SK-N-SH (cell line): ENCODE measurements around the gene NGB. TPM values are rescaled to one million over a fixed set of nuclear protein-coding genes. Genes with fewer than 3 reads are reported as not detected.

Experiments
- CTCF ChIA-PET: fragments of 300-600, 350-600 bp; formaldehyde crosslinking; extraction: SDS; loops from one replicate; lab custom pipeline; 2021; lab: Yijun Ruan, JAX
- POLR2A ChIA-PET: fragments of 350-600 bp; sonication (Branson Sonifier 250); formaldehyde crosslinking; extraction: SDS; loops from one replicate; lab custom pipeline; 2020; ENCODE audit warnings: antibody characterized with exemption, inconsistent platforms; lab: Yijun Ruan, JAX
- DNase-seq: peaks from one replicate; pipeline ENCODE4 v3.0.0; 2012
- H2AFZ ChIP-seq: fragments of 200-600 bp; sonication (generic); 2 replicates; pipeline ENCODE4 v1.8.1; 2016; ENCODE audit warnings: antibody characterized with exemption, mild to moderate bottlenecking, low read depth
- H3F3A ChIP-seq: fragments of 200-600 bp; sonication (generic); replicated peaks from 2 replicates; pipeline ENCODE3; 2016; ENCODE audit warnings: antibody characterized with exemption, mild to moderate bottlenecking; ENCODE audit not compliant: insufficient read depth
- H3K27ac ChIP-seq, 2 experiments: fragments of 200-500 bp in 1 of 2; fragments of 200-600 bp in 1 of 2; sonication (Bioruptor generic) in 1 of 2; sonication (generic), shearing (Covaris generic) in 1 of 2; 2 replicates each; pipeline versions ENCODE4 v1.5.1 to v1.6.1; 2014 to 2016; ENCODE audit warnings: low read depth in 2 of 2, inconsistent platforms in 1 of 2, low read length in 1 of 2, mild to moderate bottlenecking in 1 of 2, mixed read lengths in 1 of 2
- H3K27me3 ChIP-seq: fragments of 200-600 bp; sonication (generic), shearing (Covaris generic); 2 replicates; pipeline ENCODE4 v1.6.1; 2016; ENCODE audit warnings: mixed run types; ENCODE audit not compliant: insufficient read depth
- H3K36me3 ChIP-seq, 2 experiments: fragments of 200-500 bp in 1 of 2; fragments of 200-600 bp in 1 of 2; sonication (Bioruptor generic) in 1 of 2; sonication (generic) in 1 of 2; replicated peaks in 1 of 2; 2 replicates each; pipeline versions ENCODE3 to v1.5.1; 2014 to 2016; ENCODE audit warnings: low read length in 1 of 2, mild to moderate bottlenecking in 1 of 2; ENCODE audit not compliant: insufficient read depth in 2 of 2, control insufficient read depth in 1 of 2
- H3K4me1 ChIP-seq, 2 experiments: fragments of 200-500 bp in 1 of 2; fragments of 200-600 bp in 1 of 2; sonication (Bioruptor generic) in 1 of 2; sonication (generic), shearing (Covaris generic) in 1 of 2; 2 replicates each; pipeline versions ENCODE4 v1.5.1 to v1.6.1; 2014 to 2016; ENCODE audit warnings: low read depth in 1 of 2, low read length in 1 of 2, mixed run types in 1 of 2; ENCODE audit not compliant: insufficient read depth in 2 of 2, control insufficient read depth in 1 of 2
- H3K4me2 ChIP-seq: fragments of 200-600 bp; sonication (generic), shearing (Covaris generic); 2 replicates; pipeline ENCODE4 v1.6.1; 2017; ENCODE audit warnings: mixed run types
- H3K4me3 ChIP-seq, 2 experiments: fragments of 200-500 bp in 1 of 2; fragments of 200-600 bp in 1 of 2; sonication (Bioruptor generic) in 1 of 2; sonication (generic), shearing (Covaris generic) in 1 of 2; 2 replicates each; pipeline versions ENCODE4 v1.5.1 to v1.8.1; 2014 to 2016; ENCODE audit warnings: low read depth in 2 of 2, inconsistent platforms in 1 of 2, low read length in 1 of 2, mild to moderate bottlenecking in 1 of 2, mixed read lengths in 1 of 2, moderate library complexity in 1 of 2
- H3K79me2 ChIP-seq: fragments of 200-600 bp; sonication (generic); 2 replicates; pipeline ENCODE4 v1.8.1; 2017; ENCODE audit warnings: mild to moderate bottlenecking; ENCODE audit not compliant: insufficient read depth
- H3K9ac ChIP-seq: fragments of 200-600 bp; sonication (generic); 2 replicates; pipeline ENCODE4 v1.6.1; 2017; ENCODE audit warnings: mixed run types
- H3K9me2 ChIP-seq: fragments of 200-600 bp; sonication (generic); 2 replicates; pipeline ENCODE4 v1.6.1; 2017; ENCODE audit warnings: mixed run types
- H3K9me3 ChIP-seq: fragments of 200-600 bp; sonication (generic); 2 replicates; pipeline ENCODE4 v1.6.1; 2017; ENCODE audit warnings: mixed run types, mild to moderate bottlenecking, moderate library complexity
- H4K20me1 ChIP-seq: fragments of 200-600 bp; sonication (generic); 2 replicates; pipeline ENCODE4 v1.6.1; 2017; ENCODE audit warnings: mild to moderate bottlenecking, mixed run types; ENCODE audit not compliant: insufficient read depth
- CHD2 ChIP-seq: fragments of 150-350 bp; IDR thresholded peaks from 2 replicates; pipeline ENCODE4 v1.6.1; 2018; ENCODE audit warnings: low read length; ENCODE audit not compliant: partially characterized antibody
- CTCF ChIP-seq: fragments of 200-600 bp; sonication (generic); IDR thresholded peaks from 2 replicates; pipeline ENCODE4 v1.6.1; 2017; ENCODE audit warnings: antibody characterized with exemption, mild to moderate bottlenecking, moderate library complexity
- EP300 ChIP-seq, 2 experiments: IDR thresholded peaks; 2 replicates each; pipeline versions ENCODE4 v1.4.0 to v1.6.1; 2012; ENCODE audit warnings: borderline replicate concordance in 1 of 2, low read depth in 1 of 2, low read length in 1 of 2
- FOXJ3 ChIP-seq: sonication (generic); formaldehyde crosslinking; IDR thresholded peaks from 2 replicates; pipeline ENCODE4 v1.5.1; 2020; ENCODE audit warnings: mild to moderate bottlenecking, missing genetic modification reagents
- FOXM1 ChIP-seq: IDR thresholded peaks from 2 replicates; pipeline ENCODE4 v1.4.0; 2012; ENCODE audit warnings: low read depth, mild to moderate bottlenecking
- GABPA ChIP-seq: IDR thresholded peaks from 2 replicates; pipeline ENCODE4 v1.4.0; 2012; ENCODE audit warnings: low read depth, mild to moderate bottlenecking
- GATA2 ChIP-seq: sonication (generic); formaldehyde crosslinking; IDR thresholded peaks from 2 replicates; pipeline ENCODE4 v1.5.0; 2020; ENCODE audit warnings: mild to moderate bottlenecking, missing genetic modification reagents
- JUND ChIP-seq: IDR thresholded peaks from 2 replicates; pipeline ENCODE4 v1.4.0; 2012
- MXI1 ChIP-seq: IDR thresholded peaks from 2 replicates; pipeline ENCODE4 v1.6.1; 2012; ENCODE audit warnings: mild to moderate bottlenecking, low read depth, low read length, improper control_type of control experiment
- NFIC ChIP-seq: IDR thresholded peaks from 2 replicates; pipeline ENCODE4 v1.4.0; 2012; ENCODE audit warnings: borderline replicate concordance
- NRF1 ChIP-seq: IDR thresholded peaks from 2 replicates; pipeline ENCODE4 v1.6.1; 2012; ENCODE audit warnings: low read depth, mild to moderate bottlenecking, low read length
- PBX3 ChIP-seq: IDR thresholded peaks from 2 replicates; pipeline ENCODE4; 2012
- POLR2AphosphoS5 ChIP-seq: IDR thresholded peaks from 2 replicates; pipeline ENCODE4 v1.6.1; 2012; ENCODE audit warnings: low read depth, low read length
- RAD21 ChIP-seq: IDR thresholded peaks from 2 replicates; pipeline ENCODE4 v1.6.1; 2012; ENCODE audit warnings: mild to moderate bottlenecking, low read length
- RCOR1 ChIP-seq: fragments of 150-350 bp; IDR thresholded peaks from 2 replicates; pipeline ENCODE4 v1.6.1; 2017; ENCODE audit warnings: antibody characterized with exemption, low read length
- RXRA ChIP-seq: IDR thresholded peaks from 2 replicates; pipeline ENCODE4 v1.4.0; 2012; ENCODE audit warnings: low read depth, mild to moderate bottlenecking, borderline replicate concordance
- SMC3 ChIP-seq: IDR thresholded peaks from 2 replicates; pipeline ENCODE4 v1.6.1; 2012; ENCODE audit warnings: low read depth, low read length, improper control_type of control experiment
- TAF1 ChIP-seq: IDR thresholded peaks from 2 replicates; pipeline ENCODE4 v1.6.1; 2012; ENCODE audit warnings: low read depth, mild to moderate bottlenecking, low read length, moderate library complexity, borderline replicate concordance
- TCF12 ChIP-seq: IDR thresholded peaks from 2 replicates; pipeline ENCODE4 v1.4.0; 2012
- TEAD4 ChIP-seq: IDR thresholded peaks from 2 replicates; pipeline ENCODE4 v1.4.0; 2012; ENCODE audit warnings: mild to moderate bottlenecking, borderline replicate concordance; ENCODE audit not compliant: insufficient read depth
- USF2 ChIP-seq: fragments of 150-350 bp; IDR thresholded peaks from 2 replicates; pipeline ENCODE4 v1.6.1; 2017; ENCODE audit warnings: antibody characterized with exemption, low read length, low read depth, borderline replicate concordance
- YY1 ChIP-seq: IDR thresholded peaks from 2 replicates; pipeline ENCODE4 v1.4.0; 2012; ENCODE audit warnings: low read depth, mild to moderate bottlenecking
- ZBTB33 ChIP-seq: IDR thresholded peaks from 2 replicates; pipeline ENCODE4 v1.4.0; 2012; ENCODE audit warnings: low read depth, borderline replicate concordance
- WGBS: methylation state at CpG from one replicate; pipeline ENCODE4 v1.1.6; 2017; ENCODE audit warnings: low lambda C conversion rate; 5-methylcytosine and 5-hydroxymethylcytosine counted together
- polyA plus RNA-seq, 3 experiments: library from polyadenylated mRNA; depleted of rRNA; stranded (reverse); fragments of >200 nt; gene quantifications; 2 replicates each; pipeline ENCODE4 v1.2.3, GENCODE V29; 2012

NGB gene
- polyA plus RNA-seq, 1 of the 3 experiments (the other 2 are of a cell fraction): not detected

GRCh38 chr14:77219591-77219990, 51.4 kb downstream of the NGB start:
- Histone ChIP-seq H4K20me1 (no peaks in the 10 kb centered on the region), H3K9ac (no peak overlapping the region), H3K27me3 (no peaks in the 10 kb centered on the region), H3F3A (no peaks in the 10 kb centered on the region), H3K9me2 (no peaks in the 10 kb centered on the region), H3K9me3 (no peaks in the 10 kb centered on the region), H3K4me2 (no peak overlapping the region), H3K36me3 (no peaks in the 10 kb centered on the region), H3K4me3 (no peak overlapping the region), H3K4me1 (peaks cover 0 to 9% of the 10 kb centered on the region in 2 experiments; a peak in 1 of 4 replicates), H2AFZ (no peak overlapping the region), H3K79me2 (no peaks in the 10 kb centered on the region), H3K27ac (no peak overlapping the region; a peak in 1 of 4 replicates)
- POLR2A ChIA-PET: no interaction called here
- TF ChIP-seq TAF1 (no peak), FOXM1 (no peak), YY1 (no peak), RAD21 (no peak), POLR2AphosphoS5 (no peak), CHD2 (no peak), GATA2 (CRISPR knock-in tag) (no peak), MXI1 (no peak), USF2 (no peak), EP300 (IDR thresholded peaks at IDR 0.05; ENCODE audit: borderline replicate concordance in 1 of 2, low read depth in 1 of 2, low read length in 1 of 2) (no peak), JUND (no peak), GABPA (no peak)
- WGBS: 43% methylated on average over 5 of the region's 10 CpGs
- CTCF ChIA-PET: interaction anchor here (0.6 to 2.6 kb wide), 3 partner anchors 69 to 79 kb away, joined by 3 to 7 read pairs (median 3); partner anchors contain the start of gene ZDHHC22
- DNase-seq: no peak

- no peak for TF ChIP-seq GATA2 (CRISPR knock-in tag)
- no peak for TF ChIP-seq TAF1
- no peak for TF ChIP-seq TCF12
- no peak for TF ChIP-seq PBX3
- TF ChIP-seq SMC3: no peak
- no peak for TF ChIP-seq NFIC
- TF ChIP-seq JUND: no peak
- no peak for TF ChIP-seq RXRA
- TF ChIP-seq RCOR1: no peak
- TF ChIP-seq ZBTB33: no peak
- TF ChIP-seq NRF1: no peak
- TF ChIP-seq CTCF: no peak
- TF ChIP-seq FOXJ3 (CRISPR knock-in tag): no peak
- no peak for TF ChIP-seq TEAD4
- no peak for TF ChIP-seq YY1
- Histone ChIP-seq H3K79me2 (no peaks in the 10 kb centered on the region), H4K20me1 (no peaks in the 10 kb centered on the region), H3K4me1 (peaks cover 0 to 9% of the 10 kb centered on the region in 2 experiments; a peak in 1 of 4 replicates), H3K9ac (no peak overlapping the region), H3K9me3 (no peaks in the 10 kb centered on the region), H3K27ac (no peak overlapping the region), H3K4me2 (no peak overlapping the region), H2AFZ (no peak overlapping the region), H3K27me3 (no peaks in the 10 kb centered on the region), H3K4me3 (no peak overlapping the region), H3K9me2 (no peaks in the 10 kb centered on the region), H3F3A (no peaks in the 10 kb centered on the region), H3K36me3 (no peaks in the 10 kb centered on the region)
- POLR2A ChIA-PET: no interaction called here
- CTCF ChIA-PET: interaction anchor here (0.6 to 2.6 kb wide), 3 partner anchors 67 to 98 kb away, joined by 3 to 7 read pairs (median 4); no protein-coding TSS in a partner anchor
- WGBS: 53% methylated on average over 3 of the region's 3 CpGs
- DNase-seq: no peak
Observed at GRCh38 chr14:77217551-77217950, 53.5 kb downstream of the NGB start.
